B cell (primary cell): ENCODE results near the gene QKI. TPM values are rescaled to one million over a fixed set of nuclear protein-coding genes. Genes with fewer than 3 reads are reported as not detected.

ENCODE experiments used
- ATAC-seq: fragments of 200-7000 bp; cut with Tn5 transposase; one replicate; pipeline ENCODE4 v1.10.0; 2021; ENCODE audit warnings: low read depth, mild to moderate bottlenecking, moderate number of reproducible peaks, moderate library complexity
- CTCF ChIA-PET: fragments of 350-600 bp; sonication (Branson Sonifier 250); formaldehyde crosslinking; loops from one replicate; lab custom pipeline; 2021; ENCODE audit warnings: antibody characterized with exemption, inconsistent platforms; lab: Charles Lee
- POLR2A ChIA-PET: fragments of 350-600 bp; sonication (Branson Sonifier 250); formaldehyde crosslinking; loops from one replicate; lab custom pipeline; 2021; ENCODE audit warnings: antibody characterized with exemption; lab: Charles Lee
- DNase-seq: peaks from one replicate; pipeline ENCODE4 v3.0.0; 2013
- H2AFZ ChIP-seq: 2 replicates; pipeline ENCODE4 v1.6.1; 2012; ENCODE audit warnings: mild to moderate bottlenecking, low read depth, low read length; ENCODE audit not compliant: insufficient read depth, poor library complexity, severe bottlenecking
- H3K27ac ChIP-seq, 2 donors: 1 replicate in 1 of 2; 2 replicates in 1 of 2; pipeline ENCODE4 v1.5.1; 2012 to 2013; ENCODE audit warnings: low read length in 2 of 2, mild to moderate bottlenecking in 2 of 2, moderate library complexity in 1 of 2
- H3K27me3 ChIP-seq, 4 experiments: fragments of 200-600 bp in 1 of 4; sonication (generic) in 1 of 4; replicated peaks in 1 of 4; 1 replicate in 2 of 4; 2 replicates in 2 of 4; pipeline versions ENCODE4 v1.6.1 to v1.7.0; 2013 to 2016; ENCODE audit warnings: low read length in 3 of 4, mild to moderate bottlenecking in 2 of 4, mixed read lengths in 1 of 4, moderate library complexity in 1 of 4; ENCODE audit not compliant: insufficient read depth in 4 of 4, control insufficient read depth in 3 of 4; ENCODE audit errors: control extremely low read depth in 1 of 4
- H3K36me3 ChIP-seq, 2 experiments: replicated peaks in 1 of 2; 1 replicate in 1 of 2; 2 replicates in 1 of 2; pipeline versions ENCODE4 v1.6.1 to v1.7.1; 2013; ENCODE audit warnings: low read length in 1 of 2; ENCODE audit not compliant: insufficient read depth in 2 of 2, control insufficient read depth in 1 of 2; ENCODE audit errors: control extremely low read depth in 1 of 2, extremely low read depth in 1 of 2
- H3K4me1 ChIP-seq, 2 donors: fragments of 200-600 bp in 1 of 2; sonication (generic) in 1 of 2; 1 replicate in 1 of 2; 2 replicates in 1 of 2; pipeline versions ENCODE4 v1.5.1 to v1.6.1; 2013 to 2017; ENCODE audit warnings: low read length in 2 of 2; ENCODE audit not compliant: control insufficient read depth in 2 of 2, insufficient read depth in 2 of 2
- H3K4me2 ChIP-seq: replicated peaks from 2 replicates; pipeline ENCODE3; 2012; ENCODE audit warnings: mild to moderate bottlenecking, low read depth, low read length; ENCODE audit not compliant: poor library complexity, severe bottlenecking
- H3K4me3 ChIP-seq, 5 experiments: fragments of 200-600 bp in 1 of 5; sonication (generic) in 1 of 5; 1 replicate in 3 of 5; 2 replicates in 2 of 5; pipeline versions ENCODE4 v1.5.1 to v1.7.0; 2011 to 2016; ENCODE audit warnings: low read length in 4 of 5, mild to moderate bottlenecking in 4 of 5, low read depth in 2 of 5, control low read depth in 1 of 5, moderate library complexity in 1 of 5; ENCODE audit not compliant: insufficient read depth in 1 of 5; ENCODE audit errors: control extremely low read depth in 1 of 5, extremely low read depth in 1 of 5
- H3K79me2 ChIP-seq: fragments of 200-600 bp; sonication (generic); one replicate; pipeline ENCODE4 v1.6.0; 2016; ENCODE audit warnings: low read length; ENCODE audit not compliant: control insufficient read depth, insufficient read depth
- H3K9ac ChIP-seq: fragments of 200-600 bp; sonication (generic); 2 replicates; pipeline ENCODE4 v1.6.1; 2017; ENCODE audit warnings: mild to moderate bottlenecking, low read length, moderate library complexity
- H3K9me3 ChIP-seq, 3 donors: one replicate each; pipeline versions ENCODE4 v1.6.1 to v1.7.1; 2013; ENCODE audit warnings: low read length in 2 of 3; ENCODE audit not compliant: control insufficient read depth in 2 of 3, insufficient read depth in 1 of 3; ENCODE audit errors: control extremely low read depth in 1 of 3
- H4K20me1 ChIP-seq: 2 replicates; pipeline ENCODE4 v1.6.0; 2012; ENCODE audit warnings: mild to moderate bottlenecking, low read length; ENCODE audit not compliant: insufficient read depth, control insufficient read depth, poor library complexity, severe bottlenecking
- H3K27ac Mint-ChIP-seq: one replicate; pipeline ENCODE4 v1.8.0; 2021; ENCODE audit warnings: mixed read lengths
- H3K27me3 Mint-ChIP-seq: one replicate; pipeline ENCODE4 v1.8.0; 2021; ENCODE audit warnings: mixed read lengths
- H3K4me1 Mint-ChIP-seq: one replicate; pipeline ENCODE4 v1.8.0; 2021; ENCODE audit warnings: mixed read lengths
- H3K4me3 Mint-ChIP-seq: one replicate; pipeline ENCODE4 v1.8.0; 2021; ENCODE audit warnings: mixed read lengths
- H3K9me3 Mint-ChIP-seq: one replicate; pipeline ENCODE4 v1.8.0; 2022; ENCODE audit warnings: mixed read lengths; ENCODE audit not compliant: insufficient read depth
- EZH2 ChIP-seq: IDR thresholded peaks from 2 replicates; pipeline ENCODE4 v1.6.1; 2012; ENCODE audit warnings: borderline replicate concordance, low read depth, mild to moderate bottlenecking, moderate library complexity, low read length; ENCODE audit not compliant: insufficient read depth, poor library complexity, severe bottlenecking
- WGBS: methylation state at CpG from one replicate; pipeline ENCODE4 v1.1.5; 2013; ENCODE audit warnings: missing lambda C conversion rate; ENCODE audit not compliant: insufficient coverage; 5-methylcytosine and 5-hydroxymethylcytosine counted together
- intact Hi-C: fragments of 100-400 bp; cut with micrococcal nuclease; formaldehyde crosslinking; loops from one replicate; pipeline ENCODE4 v1.10.0; 2022
- polyA plus RNA-seq: library from polyadenylated mRNA; depleted of rRNA; stranded (reverse); fragments of >200 nt; gene quantifications from 2 replicates; pipeline ENCODE4 v1.2.3, GENCODE V29; 2012
- total RNA-seq, 2 donors: library from RNA; stranded (reverse); fragments of 120-200 nt in 1 of 2; gene quantifications; 1 replicate in 1 of 2; 2 replicates in 1 of 2; pipeline versions ENCODE4 v1.2.3 to v1.2.4, GENCODE V29; 2013 to 2022
- TF ChIP-seq, protein P1 (sequence below): fragments of 200-600 bp; IDR thresholded peaks from one replicate; pipeline ENCODE4 v1.8.0; 2022; ENCODE audit warnings: antibody characterized with exemption, mild to moderate bottlenecking

Gene QKI
- total and polyA plus RNA-seq, 2 donors (not counting 1 experiment from before 2014, with no cell fraction given): 38.8 to 79.5 TPM

DNA sequence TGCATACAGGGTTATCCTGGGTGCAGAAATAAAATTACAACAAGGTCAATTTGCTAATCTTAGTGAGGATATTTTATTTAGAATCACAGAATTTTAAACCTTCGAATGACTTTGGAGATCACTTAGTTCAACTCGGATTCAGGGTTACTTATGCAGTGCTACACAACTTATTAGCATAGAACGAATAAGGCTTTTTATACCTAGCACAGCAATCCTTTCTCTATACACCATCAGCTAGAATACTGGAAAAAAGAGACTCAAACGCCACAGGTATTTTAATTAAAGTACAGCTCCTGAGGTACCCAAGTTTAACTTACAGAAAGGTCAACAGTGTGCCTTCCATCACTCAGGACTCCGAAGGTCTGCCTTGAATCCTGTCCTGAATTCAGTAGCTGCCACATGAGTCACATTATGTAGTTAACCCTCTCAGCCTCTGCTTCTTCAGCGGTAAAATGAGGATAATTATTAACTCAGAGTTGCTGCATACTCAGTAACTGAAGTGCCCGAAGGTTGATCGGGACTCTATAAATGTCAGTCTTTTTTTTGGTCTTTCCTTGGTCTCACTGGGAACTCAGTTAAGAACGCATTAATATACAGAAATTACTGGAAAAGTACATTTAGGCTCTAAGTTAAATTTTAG lies 6.0 kb upstream of the QKI start:
- ChIA-PET POLR2A (no interaction called here), CTCF (no interaction called here)
- WGBS: 96% methylated on average over 7 of the region's 9 CpGs
- H3K27ac ChIP-seq: no peak overlapping the region
- H3K9me3 ChIP-seq: no peaks in the 10 kb centered on the region
- H3K4me1 Mint-ChIP-seq: peaks cover 21% of the 10 kb centered on the region
- no peaks in the 10 kb centered on the region for H3K9me3 Mint-ChIP-seq
- no peak overlapping the region for H3K9ac ChIP-seq
- peaks cover 4% of the 10 kb centered on the region for H3K27me3 Mint-ChIP-seq
- H3K27ac Mint-ChIP-seq: no peak overlapping the region
- ATAC-seq: no peak
- no peak overlapping the region for H3K4me3 ChIP-seq
- no peak for TF ChIP-seq EZH2
- TF ChIP-seq, protein P1, sequence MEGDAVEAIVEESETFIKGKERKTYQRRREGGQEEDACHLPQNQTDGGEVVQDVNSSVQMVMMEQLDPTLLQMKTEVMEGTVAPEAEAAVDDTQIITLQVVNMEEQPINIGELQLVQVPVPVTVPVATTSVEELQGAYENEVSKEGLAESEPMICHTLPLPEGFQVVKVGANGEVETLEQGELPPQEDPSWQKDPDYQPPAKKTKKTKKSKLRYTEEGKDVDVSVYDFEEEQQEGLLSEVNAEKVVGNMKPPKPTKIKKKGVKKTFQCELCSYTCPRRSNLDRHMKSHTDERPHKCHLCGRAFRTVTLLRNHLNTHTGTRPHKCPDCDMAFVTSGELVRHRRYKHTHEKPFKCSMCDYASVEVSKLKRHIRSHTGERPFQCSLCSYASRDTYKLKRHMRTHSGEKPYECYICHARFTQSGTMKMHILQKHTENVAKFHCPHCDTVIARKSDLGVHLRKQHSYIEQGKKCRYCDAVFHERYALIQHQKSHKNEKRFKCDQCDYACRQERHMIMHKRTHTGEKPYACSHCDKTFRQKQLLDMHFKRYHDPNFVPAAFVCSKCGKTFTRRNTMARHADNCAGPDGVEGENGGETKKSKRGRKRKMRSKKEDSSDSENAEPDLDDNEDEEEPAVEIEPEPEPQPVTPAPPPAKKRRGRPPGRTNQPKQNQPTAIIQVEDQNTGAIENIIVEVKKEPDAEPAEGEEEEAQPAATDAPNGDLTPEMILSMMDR: no peak
- DNase-seq: no peak
- no peaks in the 10 kb centered on the region for H3K27me3 ChIP-seq
- no peak overlapping the region for H3K4me3 Mint-ChIP-seq
- intact Hi-C loops: no loop called here
- H2AFZ ChIP-seq: no peak overlapping the region
- H3K79me2 ChIP-seq: no peaks in the 10 kb centered on the region
- H3K36me3 ChIP-seq: no peaks in the 10 kb centered on the region
- H3K4me1 ChIP-seq: peaks cover 14 to 22% of the 10 kb centered on the region in 2 donors
- H3K4me2 ChIP-seq: no peak overlapping the region
- no peaks in the 10 kb centered on the region for H4K20me1 ChIP-seq

DNA sequence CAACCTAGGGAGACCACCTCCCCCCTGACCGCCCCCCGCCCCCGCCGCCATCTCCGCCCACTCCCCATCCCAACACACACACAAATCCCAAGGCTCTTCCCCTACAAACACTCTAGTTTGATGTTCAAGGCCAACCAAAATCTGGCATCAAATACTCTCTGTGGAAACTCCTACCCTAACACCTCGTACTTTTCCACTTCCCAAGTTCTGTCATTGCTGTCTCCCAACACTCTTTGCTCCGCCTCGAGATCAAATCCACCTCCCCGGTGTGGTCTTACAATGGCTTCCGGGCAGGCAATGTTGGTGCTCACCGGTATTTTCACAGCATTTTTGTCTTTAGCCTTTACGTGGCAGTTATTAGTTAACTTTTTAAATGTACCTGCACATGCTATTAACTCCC lies 4.8 kb upstream of the QKI start:
- ATAC-seq (no peak), DNase-seq (no peak)
- no peak for TF ChIP-seq EZH2
- TF ChIP-seq, protein P1: no peak
- Histone ChIP-seq H2AFZ (no peak overlapping the region), H3K9ac (no peak overlapping the region), H3K4me2 (no peak overlapping the region), H4K20me1 (no peaks in the 10 kb centered on the region), H3K27me3 (no peaks in the 10 kb centered on the region), H3K4me1 (peaks cover 14 to 22% of the 10 kb centered on the region in 2 donors), H3K9me3 (no peaks in the 10 kb centered on the region), H3K36me3 (no peaks in the 10 kb centered on the region), H3K27ac (no peak overlapping the region), H3K79me2 (no peaks in the 10 kb centered on the region), H3K4me3 (no peak overlapping the region)
- H3K27me3 Mint-ChIP-seq: peaks cover 4% of the 10 kb centered on the region
- ChIA-PET POLR2A (no interaction called here), CTCF (no interaction called here)
- no peak overlapping the region for H3K27ac Mint-ChIP-seq
- WGBS: 94% methylated on average over 5 of the region's 12 CpGs
- H3K9me3 Mint-ChIP-seq: no peaks in the 10 kb centered on the region
- peaks cover 21% of the 10 kb centered on the region for H3K4me1 Mint-ChIP-seq
- no peak overlapping the region for H3K4me3 Mint-ChIP-seq
- intact Hi-C loops: no loop called here
